WTC11 (cell line): Measurements from ENCODE around the gene STAB1. TPM values are rescaled to one million over a fixed set of nuclear protein-coding genes. Genes with fewer than 3 reads are reported as not detected.

Source experiments
- ATAC-seq: fragments of 200-7000 bp; cut with Tn5 transposase; 2 replicates; pipeline ENCODE4 v1.10.0; 2021; ENCODE audit warnings: mild to moderate bottlenecking, moderate library complexity
- CTCF ChIA-PET: fragments of 300-600 bp; sonication (Branson Sonifier 250); formaldehyde crosslinking; loops from one replicate; lab custom pipeline; 2021; ENCODE audit warnings: antibody characterized with exemption; lab: Charles Lee
- POLR2A ChIA-PET: fragments of 350-600 bp; sonication (Branson Sonifier 250); formaldehyde crosslinking; loops from one replicate; lab custom pipeline; 2021; ENCODE audit warnings: antibody characterized with exemption; lab: Charles Lee
- DNase-seq: peaks from one replicate; pipeline ENCODE4 v3.0.0; 2021; ENCODE audit warnings: low spot score
- H3K27ac Mint-ChIP-seq: 2 replicates; pipeline ENCODE4 v1.8.0; 2021; ENCODE audit warnings: mixed read lengths
- H3K27me3 Mint-ChIP-seq: 2 replicates; pipeline ENCODE4 v1.8.0; 2021; ENCODE audit warnings: low read depth, mild to moderate bottlenecking, moderate library complexity, mixed read lengths
- H3K36me3 Mint-ChIP-seq: 2 replicates; pipeline ENCODE4 v1.8.0; 2021; ENCODE audit warnings: mixed read lengths
- H3K4me1 Mint-ChIP-seq: 2 replicates; pipeline ENCODE4 v1.8.0; 2022; ENCODE audit warnings: mixed read lengths
- H3K4me3 Mint-ChIP-seq: 2 replicates; pipeline ENCODE4 v1.8.0; 2021; ENCODE audit warnings: mild to moderate bottlenecking, moderate library complexity, mixed read lengths
- H3K9me3 Mint-ChIP-seq: 2 replicates; pipeline ENCODE4 v1.8.0; 2021; ENCODE audit warnings: mixed read lengths
- ATF1 ChIP-seq: sonication (generic); formaldehyde crosslinking; IDR thresholded peaks from 2 replicates; pipeline ENCODE4 v1.8.1; 2023; ENCODE audit warnings: mild to moderate bottlenecking, moderate library complexity, missing genetic modification reagents
- CBFB ChIP-seq: sonication (generic); formaldehyde crosslinking; IDR thresholded peaks from 2 replicates; pipeline ENCODE4 v1.8.1; 2022; ENCODE audit warnings: mild to moderate bottlenecking, low read depth, missing genetic modification reagents
- CREM ChIP-seq: sonication (generic); formaldehyde crosslinking; IDR thresholded peaks from 2 replicates; pipeline ENCODE4 v1.8.1; 2022; ENCODE audit warnings: mild to moderate bottlenecking, missing genetic modification reagents, moderate library complexity
- NFATC4 ChIP-seq: fragments of 250-450 bp; sonication (Bioruptor Pico); IDR thresholded peaks from 2 replicates; pipeline ENCODE4 v1.9.0; 2021; ENCODE audit warnings: mild to moderate bottlenecking
- NR2C2 ChIP-seq: sonication (generic); formaldehyde crosslinking; IDR thresholded peaks from 2 replicates; pipeline ENCODE4 v1.8.0; 2022; ENCODE audit warnings: mild to moderate bottlenecking, missing genetic modification reagents
- NR3C1 ChIP-seq: sonication (generic); formaldehyde crosslinking; conservative IDR thresholded peaks from 2 replicates; pipeline ENCODE4 v1.8.1; 2023; ENCODE audit warnings: low read depth, mild to moderate bottlenecking, missing genetic modification reagents
- PRRX2 ChIP-seq: fragments of 250-450 bp; sonication (Bioruptor Pico); IDR thresholded peaks from 2 replicates; pipeline ENCODE4 v1.8.0; 2021; ENCODE audit warnings: mild to moderate bottlenecking
- SMAD3 ChIP-seq: sonication (generic); formaldehyde crosslinking; IDR thresholded peaks from 2 replicates; pipeline ENCODE4 v1.8.0; 2022; ENCODE audit warnings: missing genetic modification reagents, mild to moderate bottlenecking, borderline replicate concordance
- TEAD4 ChIP-seq: sonication (generic); formaldehyde crosslinking; IDR thresholded peaks from 2 replicates; pipeline ENCODE4 v1.8.0; 2022; ENCODE audit warnings: mild to moderate bottlenecking, missing genetic modification reagents
- total RNA-seq: library from RNA; stranded (reverse); gene quantifications from 3 replicates; pipeline ENCODE4 v1.2.3, GENCODE V29; 2021
- TF ChIP-seq, protein P1 (sequence below): sonication (generic); formaldehyde crosslinking; IDR thresholded peaks from 2 replicates; pipeline ENCODE4 v1.8.0; 2023; ENCODE audit warnings: missing genetic modification reagents
- TF ChIP-seq, protein P2 (sequence below): sonication (generic); formaldehyde crosslinking; IDR thresholded peaks from 2 replicates; pipeline ENCODE4 v1.8.1; 2022; ENCODE audit warnings: mild to moderate bottlenecking, missing genetic modification reagents, moderate library complexity, borderline replicate concordance
- TF ChIP-seq, protein P3 (sequence below): fragments of 250-450 bp; sonication (Bioruptor Pico); conservative IDR thresholded peaks from 2 replicates; pipeline ENCODE4 v1.9.0; 2021; ENCODE audit warnings: mild to moderate bottlenecking
- TF ChIP-seq, protein P4 (sequence below): sonication (generic); formaldehyde crosslinking; IDR thresholded peaks from 2 replicates; pipeline ENCODE4 v1.8.1; 2023; ENCODE audit warnings: mild to moderate bottlenecking, moderate library complexity, missing genetic modification reagents
- TF ChIP-seq, protein P5 (sequence below): sonication (generic); formaldehyde crosslinking; IDR thresholded peaks from 2 replicates; pipeline ENCODE4 v1.8.1; 2023; ENCODE audit warnings: mild to moderate bottlenecking, missing genetic modification reagents, borderline replicate concordance
- TF ChIP-seq, protein P6 (sequence below): sonication (generic); formaldehyde crosslinking; IDR thresholded peaks from 2 replicates; pipeline ENCODE4 v1.8.0; 2022; ENCODE audit warnings: mild to moderate bottlenecking, missing genetic modification reagents
- TF ChIP-seq, protein P7 (sequence below): fragments of 200-600 bp; IDR thresholded peaks from 2 replicates; pipeline ENCODE4 v1.8.0; 2022; ENCODE audit warnings: antibody characterized with exemption
- TF ChIP-seq, protein P8 (sequence below): fragments of 250-450 bp; sonication (Bioruptor Pico); IDR thresholded peaks from 2 replicates; pipeline ENCODE4 v1.9.0; 2021; ENCODE audit warnings: moderate library complexity, mild to moderate bottlenecking, inconsistent platforms, borderline replicate concordance

Gene STAB1
- total RNA-seq, 1 experiment from 2014 or later: 1.9 TPM

DNA sequence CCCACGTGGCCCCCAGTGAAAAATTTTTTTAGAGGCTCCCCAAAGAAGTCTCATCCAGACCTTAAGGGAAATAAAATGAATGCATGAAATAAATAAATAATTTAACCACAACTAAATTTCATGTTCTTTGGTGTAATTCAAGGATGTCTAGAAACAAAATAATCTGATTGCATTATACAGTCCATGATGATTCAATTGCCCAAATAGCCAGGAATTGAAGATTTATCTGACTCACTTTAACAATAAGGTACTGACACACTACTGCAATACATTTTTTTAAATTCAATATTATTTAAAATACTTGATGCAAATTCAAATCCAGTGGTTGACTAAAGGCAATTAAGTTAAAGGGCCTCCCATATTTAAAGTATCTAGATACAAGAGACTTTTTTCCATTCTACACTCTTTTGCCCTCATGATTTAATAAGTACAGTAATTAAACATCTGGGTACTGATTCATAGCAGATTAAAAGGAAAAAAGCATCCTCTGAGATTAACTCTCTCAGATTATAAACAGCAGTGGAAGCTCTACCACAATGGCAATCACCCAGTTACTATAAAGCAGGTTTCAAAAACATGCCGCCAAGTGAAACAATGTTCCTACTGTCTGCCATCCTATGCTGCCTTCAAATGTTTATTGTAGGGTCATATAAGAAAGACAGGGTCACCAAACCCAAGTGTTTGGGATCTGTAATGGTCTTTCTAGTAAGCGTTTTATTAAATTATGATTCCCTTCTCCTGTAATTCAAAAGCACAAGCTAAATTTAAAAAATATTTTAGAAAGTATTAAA is 51.2 kb downstream of the STAB1 start:
- no peak for TF ChIP-seq NR2C2 (CRISPR knock-in tag)
- TF ChIP-seq, protein P1, sequence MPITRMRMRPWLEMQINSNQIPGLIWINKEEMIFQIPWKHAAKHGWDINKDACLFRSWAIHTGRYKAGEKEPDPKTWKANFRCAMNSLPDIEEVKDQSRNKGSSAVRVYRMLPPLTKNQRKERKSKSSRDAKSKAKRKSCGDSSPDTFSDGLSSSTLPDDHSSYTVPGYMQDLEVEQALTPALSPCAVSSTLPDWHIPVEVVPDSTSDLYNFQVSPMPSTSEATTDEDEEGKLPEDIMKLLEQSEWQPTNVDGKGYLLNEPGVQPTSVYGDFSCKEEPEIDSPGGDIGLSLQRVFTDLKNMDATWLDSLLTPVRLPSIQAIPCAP (CRISPR knock-in tag): no peak
- TF ChIP-seq, protein P2, sequence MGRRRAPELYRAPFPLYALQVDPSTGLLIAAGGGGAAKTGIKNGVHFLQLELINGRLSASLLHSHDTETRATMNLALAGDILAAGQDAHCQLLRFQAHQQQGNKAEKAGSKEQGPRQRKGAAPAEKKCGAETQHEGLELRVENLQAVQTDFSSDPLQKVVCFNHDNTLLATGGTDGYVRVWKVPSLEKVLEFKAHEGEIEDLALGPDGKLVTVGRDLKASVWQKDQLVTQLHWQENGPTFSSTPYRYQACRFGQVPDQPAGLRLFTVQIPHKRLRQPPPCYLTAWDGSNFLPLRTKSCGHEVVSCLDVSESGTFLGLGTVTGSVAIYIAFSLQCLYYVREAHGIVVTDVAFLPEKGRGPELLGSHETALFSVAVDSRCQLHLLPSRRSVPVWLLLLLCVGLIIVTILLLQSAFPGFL (CRISPR knock-in tag): no peak
- TF ChIP-seq, protein P3, sequence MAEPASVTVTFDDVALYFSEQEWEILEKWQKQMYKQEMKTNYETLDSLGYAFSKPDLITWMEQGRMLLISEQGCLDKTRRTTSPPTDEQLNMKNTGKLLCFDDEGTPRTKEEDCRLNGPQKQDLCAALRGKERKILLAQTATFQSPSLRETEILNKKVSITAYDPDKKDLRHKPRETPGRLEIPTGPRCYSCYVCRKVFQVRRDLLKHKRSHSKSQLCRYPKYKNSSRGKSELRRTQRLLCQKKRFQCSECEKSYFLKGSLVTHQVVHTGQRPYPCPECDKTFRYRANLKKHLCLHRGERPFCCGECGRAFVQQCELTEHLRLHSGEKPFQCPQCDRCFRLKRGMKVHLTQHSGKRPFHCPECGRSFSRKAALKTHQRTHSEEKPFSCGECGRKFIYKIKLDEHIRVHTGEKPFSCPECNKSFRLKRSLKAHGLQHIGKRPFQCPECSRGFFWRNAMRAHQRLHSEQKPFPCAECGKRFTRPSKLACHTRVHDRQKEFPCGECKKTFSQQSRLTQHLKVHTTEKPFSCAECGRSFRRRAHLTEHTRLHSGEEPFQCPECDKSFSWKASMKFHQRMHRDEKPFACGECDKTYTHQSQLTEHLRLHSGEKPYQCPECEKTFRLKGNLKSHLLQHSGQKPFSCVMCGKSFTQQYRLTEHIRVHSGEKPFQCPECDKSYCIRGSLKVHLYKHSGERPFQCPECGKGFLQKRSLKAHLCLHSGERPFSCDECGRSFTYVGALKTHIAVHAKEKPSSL (CRISPR knock-in tag): no peak
- TF ChIP-seq NR3C1: no peak
- TF ChIP-seq CREM (CRISPR knock-in tag): no peak
- TF ChIP-seq TEAD4: no peak
- no peak for TF ChIP-seq CBFB (CRISPR knock-in tag)
- TF ChIP-seq, protein P4, sequence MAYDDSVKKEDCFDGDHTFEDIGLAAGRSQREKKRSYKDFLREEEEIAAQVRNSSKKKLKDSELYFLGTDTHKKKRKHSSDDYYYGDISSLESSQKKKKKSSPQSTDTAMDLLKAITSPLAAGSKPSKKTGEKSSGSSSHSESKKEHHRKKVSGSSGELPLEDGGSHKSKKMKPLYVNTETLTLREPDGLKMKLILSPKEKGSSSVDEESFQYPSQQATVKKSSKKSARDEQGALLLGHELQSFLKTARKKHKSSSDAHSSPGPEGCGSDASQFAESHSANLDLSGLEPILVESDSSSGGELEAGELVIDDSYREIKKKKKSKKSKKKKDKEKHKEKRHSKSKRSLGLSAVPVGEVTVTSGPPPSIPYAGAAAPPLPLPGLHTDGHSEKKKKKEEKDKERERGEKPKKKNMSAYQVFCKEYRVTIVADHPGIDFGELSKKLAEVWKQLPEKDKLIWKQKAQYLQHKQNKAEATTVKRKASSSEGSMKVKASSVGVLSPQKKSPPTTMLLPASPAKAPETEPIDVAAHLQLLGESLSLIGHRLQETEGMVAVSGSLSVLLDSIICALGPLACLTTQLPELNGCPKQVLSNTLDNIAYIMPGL (CRISPR knock-in tag): no peak
- TF ChIP-seq, protein P5, sequence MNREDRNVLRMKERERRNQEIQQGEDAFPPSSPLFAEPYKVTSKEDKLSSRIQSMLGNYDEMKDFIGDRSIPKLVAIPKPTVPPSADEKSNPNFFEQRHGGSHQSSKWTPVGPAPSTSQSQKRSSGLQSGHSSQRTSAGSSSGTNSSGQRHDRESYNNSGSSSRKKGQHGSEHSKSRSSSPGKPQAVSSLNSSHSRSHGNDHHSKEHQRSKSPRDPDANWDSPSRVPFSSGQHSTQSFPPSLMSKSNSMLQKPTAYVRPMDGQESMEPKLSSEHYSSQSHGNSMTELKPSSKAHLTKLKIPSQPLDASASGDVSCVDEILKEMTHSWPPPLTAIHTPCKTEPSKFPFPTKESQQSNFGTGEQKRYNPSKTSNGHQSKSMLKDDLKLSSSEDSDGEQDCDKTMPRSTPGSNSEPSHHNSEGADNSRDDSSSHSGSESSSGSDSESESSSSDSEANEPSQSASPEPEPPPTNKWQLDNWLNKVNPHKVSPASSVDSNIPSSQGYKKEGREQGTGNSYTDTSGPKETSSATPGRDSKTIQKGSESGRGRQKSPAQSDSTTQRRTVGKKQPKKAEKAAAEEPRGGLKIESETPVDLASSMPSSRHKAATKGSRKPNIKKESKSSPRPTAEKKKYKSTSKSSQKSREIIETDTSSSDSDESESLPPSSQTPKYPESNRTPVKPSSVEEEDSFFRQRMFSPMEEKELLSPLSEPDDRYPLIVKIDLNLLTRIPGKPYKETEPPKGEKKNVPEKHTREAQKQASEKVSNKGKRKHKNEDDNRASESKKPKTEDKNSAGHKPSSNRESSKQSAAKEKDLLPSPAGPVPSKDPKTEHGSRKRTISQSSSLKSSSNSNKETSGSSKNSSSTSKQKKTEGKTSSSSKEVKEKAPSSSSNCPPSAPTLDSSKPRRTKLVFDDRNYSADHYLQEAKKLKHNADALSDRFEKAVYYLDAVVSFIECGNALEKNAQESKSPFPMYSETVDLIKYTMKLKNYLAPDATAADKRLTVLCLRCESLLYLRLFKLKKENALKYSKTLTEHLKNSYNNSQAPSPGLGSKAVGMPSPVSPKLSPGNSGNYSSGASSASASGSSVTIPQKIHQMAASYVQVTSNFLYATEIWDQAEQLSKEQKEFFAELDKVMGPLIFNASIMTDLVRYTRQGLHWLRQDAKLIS (CRISPR knock-in tag): no peak
- no peak for TF ChIP-seq SMAD3
- TF ChIP-seq, protein P6, sequence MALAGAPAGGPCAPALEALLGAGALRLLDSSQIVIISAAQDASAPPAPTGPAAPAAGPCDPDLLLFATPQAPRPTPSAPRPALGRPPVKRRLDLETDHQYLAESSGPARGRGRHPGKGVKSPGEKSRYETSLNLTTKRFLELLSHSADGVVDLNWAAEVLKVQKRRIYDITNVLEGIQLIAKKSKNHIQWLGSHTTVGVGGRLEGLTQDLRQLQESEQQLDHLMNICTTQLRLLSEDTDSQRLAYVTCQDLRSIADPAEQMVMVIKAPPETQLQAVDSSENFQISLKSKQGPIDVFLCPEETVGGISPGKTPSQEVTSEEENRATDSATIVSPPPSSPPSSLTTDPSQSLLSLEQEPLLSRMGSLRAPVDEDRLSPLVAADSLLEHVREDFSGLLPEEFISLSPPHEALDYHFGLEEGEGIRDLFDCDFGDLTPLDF (CRISPR knock-in tag): no peak
- TF ChIP-seq, protein P7, sequence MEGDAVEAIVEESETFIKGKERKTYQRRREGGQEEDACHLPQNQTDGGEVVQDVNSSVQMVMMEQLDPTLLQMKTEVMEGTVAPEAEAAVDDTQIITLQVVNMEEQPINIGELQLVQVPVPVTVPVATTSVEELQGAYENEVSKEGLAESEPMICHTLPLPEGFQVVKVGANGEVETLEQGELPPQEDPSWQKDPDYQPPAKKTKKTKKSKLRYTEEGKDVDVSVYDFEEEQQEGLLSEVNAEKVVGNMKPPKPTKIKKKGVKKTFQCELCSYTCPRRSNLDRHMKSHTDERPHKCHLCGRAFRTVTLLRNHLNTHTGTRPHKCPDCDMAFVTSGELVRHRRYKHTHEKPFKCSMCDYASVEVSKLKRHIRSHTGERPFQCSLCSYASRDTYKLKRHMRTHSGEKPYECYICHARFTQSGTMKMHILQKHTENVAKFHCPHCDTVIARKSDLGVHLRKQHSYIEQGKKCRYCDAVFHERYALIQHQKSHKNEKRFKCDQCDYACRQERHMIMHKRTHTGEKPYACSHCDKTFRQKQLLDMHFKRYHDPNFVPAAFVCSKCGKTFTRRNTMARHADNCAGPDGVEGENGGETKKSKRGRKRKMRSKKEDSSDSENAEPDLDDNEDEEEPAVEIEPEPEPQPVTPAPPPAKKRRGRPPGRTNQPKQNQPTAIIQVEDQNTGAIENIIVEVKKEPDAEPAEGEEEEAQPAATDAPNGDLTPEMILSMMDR: no peak
- TF ChIP-seq NFATC4 (CRISPR knock-in tag): no peak
- TF ChIP-seq, protein P8, sequence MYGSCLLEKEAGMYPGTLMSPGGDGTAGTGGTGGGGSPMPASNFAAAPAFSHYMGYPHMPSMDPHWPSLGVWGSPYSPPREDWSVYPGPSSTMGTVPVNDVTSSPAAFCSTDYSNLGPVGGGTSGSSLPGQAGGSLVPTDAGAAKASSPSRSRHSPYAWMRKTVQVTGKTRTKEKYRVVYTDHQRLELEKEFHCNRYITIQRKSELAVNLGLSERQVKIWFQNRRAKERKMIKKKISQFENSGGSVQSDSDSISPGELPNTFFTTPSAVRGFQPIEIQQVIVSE (CRISPR knock-in tag): no peak
- no peak for TF ChIP-seq ATF1 (CRISPR knock-in tag)
- no peak for TF ChIP-seq PRRX2 (CRISPR knock-in tag)
- CTCF ChIA-PET: no interaction called here
- no peak overlapping the region for H3K4me3 Mint-ChIP-seq
- DNase-seq: no peak
- peaks cover 2% of the 10 kb centered on the region; the same call in 1 of the 2 replicates for H3K4me1 Mint-ChIP-seq
- no peaks in the 10 kb centered on the region for H3K9me3 Mint-ChIP-seq
- ATAC-seq: no peak
- peaks cover 22% of the 10 kb centered on the region for H3K36me3 Mint-ChIP-seq
- no peaks in the 10 kb centered on the region for H3K27me3 Mint-ChIP-seq
- no peak overlapping the region for H3K27ac Mint-ChIP-seq
- POLR2A ChIA-PET: no interaction called here
